ENCODE measurements around the gene MAEL.
A peak's percentile ranks its signal among the peaks of the same experiment; 100 is the strongest.

The MAEL gene

DNA sequence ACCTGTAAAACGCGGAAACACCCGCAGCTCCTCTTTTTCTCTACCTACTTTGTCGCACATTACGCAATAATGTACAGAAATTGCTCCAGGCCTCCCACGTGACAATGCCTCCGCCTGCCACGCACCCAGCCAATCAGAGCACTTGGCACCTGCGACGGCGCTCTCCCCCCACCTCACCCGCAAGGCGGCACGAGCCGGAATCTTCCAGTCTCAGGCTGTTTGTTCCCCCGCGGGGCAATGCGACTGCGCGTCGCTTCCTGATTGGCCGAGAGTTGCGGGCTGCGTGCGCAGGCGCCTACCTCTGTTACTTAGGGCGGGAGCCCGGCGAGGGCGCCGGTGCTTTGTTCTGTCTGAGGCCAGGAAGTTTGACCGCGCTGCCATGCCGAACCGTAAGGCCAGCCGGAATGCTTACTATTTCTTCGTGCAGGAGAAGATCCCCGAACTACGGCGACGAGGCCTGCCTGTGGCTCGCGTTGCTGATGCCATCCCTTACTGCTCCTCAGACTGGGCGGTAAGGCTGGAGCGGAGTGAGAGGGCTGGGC lies at the start of gene MAEL:
Gene MAEL, plus strand, starts transcription at position 307 of the 542 bp plus-strand sequence. Its CDS starts 73 bp downstream, at position 380.
- no peak for DNase-seq

DNA sequence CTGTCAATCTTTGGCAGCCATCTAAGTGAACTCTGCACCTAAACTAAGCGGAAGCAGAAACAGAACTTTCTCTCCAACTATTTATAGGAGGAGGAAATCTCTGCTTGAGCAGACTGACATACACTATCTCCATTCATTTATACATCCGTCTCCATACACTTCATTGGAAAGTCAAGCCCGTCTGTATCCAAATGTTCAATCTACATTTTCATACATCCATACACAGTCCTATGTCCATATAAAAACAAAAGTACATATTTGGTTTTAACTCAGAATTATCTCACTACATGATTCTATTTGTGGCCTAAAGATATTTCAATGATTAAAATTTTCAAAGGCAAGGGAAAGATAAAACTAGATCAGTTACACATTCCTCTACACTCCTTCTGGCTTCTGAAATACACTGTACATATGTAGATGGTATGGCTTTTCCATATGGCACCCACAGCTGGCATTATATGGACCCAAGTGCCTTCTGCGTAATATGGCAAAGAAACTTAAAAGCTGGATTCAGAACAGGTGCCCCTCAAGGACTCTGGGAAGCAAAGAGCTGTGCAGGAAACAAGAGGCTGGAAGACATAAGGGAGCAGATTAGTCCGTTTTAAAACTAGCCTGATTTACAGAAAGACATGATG lies 49.2 kb upstream of the MAEL start:
- DNase-seq = no peak

DNA sequence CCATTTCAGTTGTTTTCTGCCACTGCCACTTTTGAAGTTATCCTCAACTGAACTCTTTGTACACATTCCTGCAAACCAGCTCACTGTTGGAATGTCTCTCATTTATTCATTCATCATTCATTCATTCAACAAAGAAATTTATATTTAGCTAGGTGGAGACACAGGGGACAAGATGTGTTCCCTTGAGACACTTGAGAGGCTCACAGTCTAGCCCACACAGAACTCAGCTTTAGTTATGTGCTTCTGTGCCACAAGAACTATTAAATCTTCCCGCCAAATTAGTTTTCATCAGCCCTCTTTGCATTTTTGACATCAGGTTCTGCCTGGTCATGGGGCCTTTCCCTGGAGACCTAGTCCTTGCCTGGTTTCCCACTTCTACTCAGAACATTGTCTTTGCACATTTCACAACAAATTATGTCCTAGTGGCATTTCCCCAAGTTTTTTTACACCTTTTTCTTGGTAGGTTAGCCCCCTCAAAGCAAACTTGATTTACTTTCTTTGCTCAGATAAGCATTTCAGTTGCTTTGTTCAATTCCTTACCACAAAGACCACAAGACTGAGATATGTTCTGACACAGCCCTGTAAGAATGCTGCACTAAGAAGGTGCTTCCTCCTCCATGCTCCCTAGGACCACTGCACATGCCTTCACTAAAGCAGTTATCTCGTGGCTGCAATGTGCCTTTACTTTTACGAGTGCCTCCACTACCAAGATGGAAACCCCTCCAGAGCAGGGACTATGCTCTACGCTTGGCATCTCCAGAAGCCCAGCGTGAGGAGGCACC lies 44.7 kb upstream of the MAEL start:
- DNase-seq = peak; percentile 79

DNA sequence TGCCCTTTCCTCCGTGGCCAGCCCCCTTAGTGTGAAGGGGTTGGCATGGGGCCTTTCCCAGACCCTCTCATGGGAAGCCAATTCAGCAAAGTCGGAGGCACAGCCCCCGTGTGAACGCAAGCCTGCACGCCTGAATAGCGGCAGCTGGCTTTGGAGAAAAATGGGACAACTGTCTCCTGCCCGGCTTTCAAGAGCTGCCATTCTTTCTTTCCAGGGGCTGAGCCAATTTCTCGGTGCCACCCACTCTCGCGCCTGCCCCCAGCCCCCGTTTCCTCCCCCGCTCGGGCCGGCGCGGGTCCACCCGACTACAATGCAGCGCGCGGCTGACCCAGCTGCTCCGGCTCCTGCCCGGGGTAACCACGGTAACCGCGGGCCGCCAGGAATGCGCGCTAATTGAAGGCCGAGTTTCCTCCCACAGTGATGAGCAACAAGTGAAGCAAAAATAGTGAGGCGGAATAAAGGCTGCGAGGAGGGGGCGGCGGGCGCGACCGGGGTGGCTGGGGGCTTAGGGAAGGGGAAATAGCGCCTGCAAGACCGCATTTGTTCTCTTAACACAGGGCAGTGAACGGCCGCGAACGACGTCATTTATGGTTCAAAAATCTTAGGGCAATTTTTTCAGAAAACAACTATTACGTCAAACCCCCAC lies 41.6 kb upstream of the MAEL start:
- DNase-seq = peak; percentile 94

DNA sequence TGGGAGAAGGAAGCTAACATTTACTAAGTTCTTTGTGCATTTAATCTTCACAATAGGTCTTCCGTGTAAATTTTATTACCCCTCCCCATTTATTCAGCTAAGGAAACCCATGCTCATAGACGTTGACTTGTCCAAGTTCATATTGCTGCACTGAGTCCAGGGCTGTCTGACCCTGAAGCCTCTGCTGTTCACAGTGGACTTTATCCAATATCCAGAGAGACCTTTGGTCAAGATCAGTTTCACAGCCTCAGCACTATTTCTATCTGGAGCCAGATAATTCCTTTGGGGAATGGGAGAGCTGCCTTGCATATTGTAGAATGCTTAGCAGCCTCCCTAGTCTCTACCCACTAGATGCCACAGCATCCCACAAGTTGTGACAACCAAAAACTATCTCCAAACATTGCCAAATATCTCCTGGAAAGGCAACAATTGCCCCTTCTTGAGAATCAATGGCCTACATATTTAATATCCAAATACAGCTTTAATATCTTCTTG lies 40.2 kb upstream of the MAEL start:
- peak; percentile 12 for DNase-seq

DNA sequence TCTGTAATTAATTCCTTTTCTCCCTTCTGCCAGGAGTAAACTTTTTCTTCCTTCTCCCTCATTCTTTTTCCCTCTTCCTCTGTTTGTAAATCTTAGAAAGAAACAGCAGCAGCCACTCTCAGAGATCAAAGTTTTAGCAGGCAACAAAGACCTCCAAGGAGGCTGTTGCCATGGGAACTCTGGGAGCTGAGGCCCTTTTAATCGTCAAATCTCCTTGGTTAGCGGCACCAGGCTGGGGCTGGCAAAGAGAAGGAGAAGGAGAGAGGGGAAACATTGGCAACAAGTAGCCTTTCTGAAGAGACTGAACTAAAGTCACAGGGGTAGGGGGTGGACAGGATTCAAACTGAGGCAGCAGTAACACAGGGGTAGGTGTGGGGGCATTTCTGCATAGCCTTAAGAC lies 38.9 kb upstream of the MAEL start:
- DNase-seq = no peak

DNA sequence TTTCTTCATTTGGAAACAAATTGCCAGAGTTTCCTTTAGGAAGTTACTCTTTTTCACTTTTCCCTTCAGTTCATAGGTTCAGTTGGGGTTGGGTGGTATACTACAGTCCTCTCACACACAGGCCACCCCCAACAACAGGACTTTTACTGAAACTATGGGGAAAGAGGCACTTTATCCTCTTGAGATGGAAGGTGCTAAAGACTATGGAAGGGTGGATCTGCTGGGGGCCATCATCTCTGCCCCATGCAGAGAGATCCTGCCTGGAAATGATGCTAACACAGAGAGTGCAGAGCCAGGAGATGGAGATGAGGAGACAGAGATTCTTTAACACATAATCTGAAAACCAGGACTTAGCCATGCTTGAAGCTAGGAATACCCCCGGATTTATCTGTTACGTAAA lies 38.0 kb upstream of the MAEL start:
- no peak for DNase-seq

DNA sequence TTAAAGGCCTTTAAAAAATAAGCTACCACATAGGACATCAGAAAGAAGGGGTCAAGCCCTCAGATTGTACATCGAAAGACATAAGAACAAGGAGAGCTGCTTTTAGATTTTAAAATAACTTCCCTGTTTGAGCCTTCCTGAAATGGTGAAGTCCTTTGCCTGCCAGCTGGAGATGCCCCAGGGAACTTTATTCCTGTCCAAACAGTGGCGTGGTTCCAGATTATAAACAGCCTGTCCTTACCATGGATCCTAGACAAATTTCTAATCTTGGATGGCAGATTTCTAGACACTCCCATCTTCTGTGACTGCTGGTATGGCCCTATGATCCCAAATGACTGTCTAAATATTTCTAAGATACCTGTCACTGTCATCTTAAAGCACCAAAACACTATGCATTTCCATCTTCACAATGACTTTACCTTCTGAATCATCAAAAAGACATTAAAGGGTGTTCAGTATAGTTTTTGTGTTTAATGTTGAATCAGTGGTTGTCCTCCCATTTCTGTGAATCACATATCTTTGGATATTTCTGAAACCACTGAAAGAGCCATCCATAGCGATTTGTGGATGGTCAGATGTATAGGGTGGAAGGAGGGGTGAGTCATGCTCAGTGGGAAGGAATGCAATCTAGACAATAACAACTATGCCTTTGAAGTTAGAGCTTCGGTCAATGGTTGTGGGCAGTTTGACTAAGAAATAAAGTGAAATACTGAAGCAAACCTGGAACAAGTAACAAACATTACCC lies 36.9 kb upstream of the MAEL start:
- DNase-seq = peak; percentile 69

DNA sequence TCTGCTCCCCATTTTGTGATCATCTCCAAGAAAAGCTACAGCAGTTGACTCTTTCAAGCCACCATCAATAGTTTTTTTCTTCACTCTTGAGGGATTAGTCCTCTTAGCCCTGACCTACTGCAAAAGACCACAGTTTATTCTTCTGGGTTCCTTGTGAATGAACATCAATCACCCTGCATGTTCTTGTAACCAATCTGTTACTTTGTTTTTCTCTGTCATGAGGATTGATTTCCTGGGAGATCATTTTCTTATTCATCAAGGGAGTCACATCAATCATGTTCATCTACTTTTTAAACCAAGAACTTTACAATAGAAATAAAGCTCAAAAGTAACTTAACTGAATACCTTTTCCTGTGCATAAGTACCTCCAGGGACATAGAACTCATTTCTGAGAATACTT lies 35.6 kb upstream of the MAEL start:
- no peak for DNase-seq

DNA sequence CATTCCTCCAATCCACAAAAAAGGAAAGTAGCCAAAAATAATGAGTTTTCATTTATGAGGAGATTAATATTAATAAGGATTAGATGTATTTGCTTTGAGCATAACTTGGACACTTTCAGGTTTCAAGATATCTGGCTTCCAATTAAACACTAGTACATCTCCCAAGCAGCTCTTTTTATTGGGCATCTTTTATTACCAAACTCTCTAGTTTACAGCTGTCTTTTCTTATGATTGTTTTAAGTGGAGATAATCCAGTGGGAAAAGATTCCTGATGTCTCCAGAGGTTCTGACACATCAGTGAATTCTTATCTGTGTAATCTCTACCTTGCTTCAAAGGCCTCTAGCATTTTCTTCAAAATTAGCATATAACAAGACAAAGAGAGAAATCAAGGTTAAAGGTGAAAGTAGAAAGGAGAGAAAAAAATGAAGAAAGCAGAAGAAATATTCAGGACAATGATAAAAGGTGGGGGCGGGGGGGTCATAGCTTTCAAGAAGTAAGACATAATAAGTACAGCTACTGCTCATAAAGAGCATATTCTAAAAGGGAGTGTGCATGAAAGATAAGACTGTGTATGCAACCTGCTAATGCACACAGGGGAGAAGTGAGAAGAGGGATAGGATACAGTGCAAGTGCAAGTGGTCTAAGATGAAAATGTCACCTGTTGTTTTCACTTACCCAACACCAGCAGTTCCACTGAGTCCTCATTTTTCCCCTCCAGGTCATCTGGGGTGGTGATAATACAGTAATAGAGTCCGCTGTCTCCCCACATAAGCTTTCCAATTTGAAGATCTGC lies 32.8 kb upstream of the MAEL start:
- DNase-seq = no peak

DNA sequence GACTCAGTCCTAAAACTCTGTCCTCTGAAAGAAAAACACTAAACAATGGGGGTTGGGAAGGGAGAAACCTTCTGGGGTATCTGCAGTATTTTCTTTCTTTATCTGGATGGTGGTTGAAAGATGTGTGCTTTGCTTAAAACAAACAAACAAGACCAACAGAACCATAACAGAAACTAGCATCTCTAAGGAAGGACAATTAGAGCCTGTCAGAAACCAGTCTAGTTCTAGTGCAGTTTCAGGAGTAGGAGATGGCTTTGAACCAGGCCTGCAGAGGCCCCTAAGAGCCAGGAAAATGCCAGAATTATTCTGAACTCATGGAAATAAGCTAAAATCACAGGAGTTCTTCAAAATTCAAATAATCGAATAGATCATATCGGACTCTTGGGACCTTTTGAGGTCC lies 32.2 kb upstream of the MAEL start:
- DNase-seq = no peak

DNA sequence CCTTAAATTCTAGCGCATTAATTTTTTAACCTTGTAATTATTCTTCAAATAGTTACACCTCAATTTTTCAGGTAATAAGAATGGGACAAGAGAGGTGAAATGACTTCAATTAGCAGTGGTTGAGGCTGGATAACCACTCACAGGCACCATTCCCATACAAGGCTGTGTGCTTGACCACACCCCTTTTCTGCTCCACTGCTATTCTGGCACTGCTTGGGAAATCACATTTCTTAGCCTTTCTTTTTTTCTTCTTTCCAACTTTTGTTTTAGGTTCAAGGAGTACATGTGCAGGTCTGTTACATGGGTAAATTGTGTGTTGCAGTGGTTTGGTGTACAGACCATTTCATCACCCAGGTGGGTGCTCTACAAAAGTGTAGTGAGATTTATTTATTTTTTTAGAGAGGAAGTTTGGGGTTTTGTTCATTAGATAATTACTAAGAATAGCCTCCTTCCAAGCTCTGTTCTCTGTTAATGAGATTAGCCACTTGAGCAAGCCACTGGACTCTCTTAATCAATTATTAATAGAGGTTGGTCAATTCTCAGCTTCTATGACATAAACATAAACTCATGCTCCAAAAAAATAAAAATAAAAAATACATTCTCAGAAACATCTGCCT lies 28.1 kb upstream of the MAEL start:
- DNase-seq = no peak

DNA sequence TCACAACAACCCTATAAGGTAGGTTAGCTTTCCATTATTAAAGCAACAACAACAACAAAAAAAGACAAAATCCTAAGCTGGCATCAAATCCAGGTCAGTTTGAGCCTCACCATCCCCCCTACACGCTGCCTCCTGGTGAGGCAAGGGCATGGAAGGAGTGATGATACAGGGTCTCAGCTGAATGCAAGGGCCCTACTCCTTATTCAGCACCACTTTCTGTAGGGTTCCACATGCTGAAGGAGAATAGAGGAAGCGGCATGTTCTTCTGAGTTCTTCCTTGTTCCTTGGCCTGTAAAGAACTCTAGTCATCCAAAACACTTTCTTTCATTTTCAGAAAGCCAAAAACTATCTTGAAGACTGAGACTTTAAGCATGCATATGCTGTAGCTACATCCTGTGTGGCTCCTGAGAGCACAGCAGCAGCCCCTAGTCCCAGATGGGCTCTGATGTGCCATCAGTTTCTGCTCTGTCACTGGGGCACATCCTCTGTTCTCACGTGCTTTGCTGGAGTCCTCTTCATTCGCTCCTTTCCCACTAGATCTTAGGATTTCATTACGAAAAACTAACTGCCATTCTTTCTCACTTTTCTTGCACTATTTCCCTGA lies 19.9 kb upstream of the MAEL start:
- no peak for DNase-seq

DNA sequence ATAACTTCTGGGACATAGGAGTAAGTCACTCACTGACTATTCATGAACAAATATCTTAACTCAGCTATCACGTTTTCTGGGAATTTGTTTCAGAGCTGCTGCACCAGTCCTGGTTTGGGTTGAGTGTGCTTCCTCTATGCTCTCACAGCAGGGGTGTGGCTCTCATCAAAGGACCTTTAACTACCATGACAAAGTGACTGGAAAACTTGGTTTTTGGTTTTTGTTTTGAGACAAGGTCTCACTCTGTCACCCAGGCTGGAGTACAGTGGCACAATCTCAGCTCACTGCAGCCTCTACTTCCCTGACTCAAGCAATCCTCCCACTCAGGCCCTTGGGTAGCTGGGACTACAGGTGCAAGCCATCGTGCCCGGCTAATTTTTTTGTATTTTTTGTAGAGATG lies 17.8 kb upstream of the MAEL start:
- DNase-seq = no peak

DNA sequence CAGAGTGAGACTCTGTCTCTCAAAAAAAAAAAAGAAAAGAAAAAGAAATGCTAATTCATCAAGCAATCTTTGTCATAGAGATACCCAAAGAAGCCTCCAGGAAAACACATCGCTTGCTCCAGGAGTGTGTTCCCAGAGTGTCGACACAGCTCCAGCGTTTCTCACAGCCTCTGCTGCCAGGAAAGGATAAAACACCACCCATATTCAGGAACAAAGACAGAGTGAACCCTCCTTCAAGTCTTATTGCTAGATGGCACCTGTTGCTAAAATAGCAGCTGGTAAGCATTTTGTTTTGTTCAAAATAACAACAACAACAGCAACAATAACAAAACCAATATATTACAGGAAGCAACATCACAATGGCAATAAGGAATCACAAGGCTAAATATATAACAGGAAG lies 16.9 kb upstream of the MAEL start:
- no peak for DNase-seq

DNA sequence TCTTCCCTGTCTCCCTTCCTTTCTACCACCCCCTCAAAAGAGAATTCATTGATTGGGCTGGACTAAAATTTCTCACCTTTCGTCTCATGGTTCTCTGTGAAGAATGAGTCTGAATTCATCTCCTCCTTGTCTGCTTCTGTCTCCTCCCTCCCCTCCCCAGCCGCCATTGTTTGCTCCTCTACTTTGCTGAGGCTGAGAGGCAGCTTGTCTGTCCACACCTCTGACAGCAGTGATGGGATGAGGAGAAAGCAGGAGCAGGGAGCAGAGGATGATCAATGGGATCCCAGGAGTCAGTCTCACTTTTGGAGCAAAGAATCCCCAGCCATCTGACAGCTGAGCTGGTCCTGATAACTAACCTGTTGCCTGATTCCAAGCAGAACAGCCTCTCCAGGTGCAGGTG lies 16.3 kb upstream of the MAEL start:
- no peak for DNase-seq

DNA sequence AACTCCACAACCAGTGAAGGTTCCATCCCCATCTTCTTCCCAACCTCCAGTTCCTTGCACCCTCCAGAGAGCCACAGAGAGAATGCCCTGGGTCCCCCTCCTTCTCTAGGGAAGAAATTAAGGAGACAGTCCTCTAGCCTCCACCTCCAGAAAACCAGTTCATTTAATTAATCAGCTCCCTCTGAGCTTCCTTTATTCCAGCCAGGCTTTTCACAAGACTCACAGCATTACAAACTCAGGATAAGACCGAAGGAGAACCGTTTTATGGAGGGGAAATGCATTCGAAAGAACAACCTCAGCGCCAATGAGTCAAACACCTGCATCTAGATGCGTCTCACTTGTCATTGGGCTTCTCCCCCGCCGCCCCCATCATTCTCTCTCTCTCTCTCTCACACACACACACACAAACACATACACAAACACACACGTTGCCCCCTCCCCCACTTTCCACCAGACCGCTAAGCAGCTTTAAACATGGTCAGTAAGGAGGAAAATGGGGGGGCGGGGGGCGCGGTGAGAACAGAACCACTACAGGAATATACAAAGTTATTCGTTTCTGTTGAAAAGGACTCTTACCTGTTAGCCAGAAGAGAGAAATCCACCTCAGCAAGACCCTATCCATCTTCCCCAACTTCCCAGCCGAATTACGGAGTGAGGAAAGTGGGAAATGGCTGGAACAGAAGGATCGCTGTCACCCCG lies 14.3 kb upstream of the MAEL start:
- no peak for DNase-seq

DNA sequence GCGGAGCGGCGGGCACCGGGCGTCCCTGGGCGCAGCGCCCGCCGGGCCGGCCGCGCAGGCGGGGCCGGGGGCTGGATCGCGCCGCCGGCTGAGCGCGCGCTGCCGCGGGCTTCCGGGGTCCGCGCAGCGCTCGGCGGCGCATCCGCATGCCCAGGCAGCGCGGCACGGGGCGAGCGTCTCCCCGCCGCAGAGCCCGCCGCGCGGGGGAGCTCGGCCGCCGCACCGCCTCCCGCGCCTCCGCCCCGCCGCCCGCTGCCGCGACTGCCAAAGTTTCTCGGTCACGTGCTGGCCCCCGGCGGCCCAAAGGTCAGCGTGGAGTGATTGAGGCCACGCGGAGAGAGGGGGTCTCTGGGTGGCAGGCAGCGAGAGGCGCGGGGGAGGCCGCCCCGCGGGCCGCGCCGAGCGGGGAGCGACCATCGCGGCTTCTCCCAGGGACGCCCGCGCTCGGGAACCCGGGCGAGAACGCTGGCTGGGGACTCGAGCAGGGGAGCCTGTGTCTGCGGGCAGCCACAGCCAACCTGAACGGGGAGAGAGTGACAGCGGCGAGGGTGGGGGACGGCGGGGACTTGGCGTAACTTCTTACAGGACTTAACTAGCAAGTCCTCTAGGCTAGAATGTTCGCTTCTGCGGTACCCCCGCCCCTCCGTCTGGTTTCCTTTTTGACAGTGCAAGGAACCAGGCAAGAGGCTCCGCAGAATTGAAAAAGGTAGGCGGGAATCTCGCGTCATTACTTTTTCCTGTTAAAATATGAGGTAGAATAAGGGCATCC lies 13.5 kb upstream of the MAEL start, which contains the start of gene ILDR2:
Gene ILDR2, minus strand, starts transcription at position 180 of the 769 bp plus-strand sequence. CDS start 272 bp downstream, outside the sequence.
- DNase-seq = peak; percentile 81

DNA sequence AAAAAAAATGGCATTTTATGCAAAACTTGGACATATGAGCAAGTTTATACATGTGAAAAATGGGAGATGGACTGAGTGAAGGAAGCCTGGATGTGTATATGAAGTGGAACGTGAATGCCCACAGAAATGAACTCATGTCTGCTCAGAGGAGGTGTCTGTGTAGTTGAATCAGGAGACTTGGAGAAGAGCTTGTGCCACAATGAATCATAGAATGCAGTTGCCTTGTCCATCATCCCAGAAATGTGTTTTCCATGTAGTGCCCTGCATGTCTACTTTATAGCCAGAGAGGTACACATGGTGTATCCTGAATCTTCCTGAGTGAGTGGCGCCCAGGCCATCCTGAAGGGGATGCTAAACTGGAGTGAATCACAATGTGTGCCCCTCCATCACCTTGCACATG lies 11.1 kb upstream of the MAEL start:
- no peak for DNase-seq

DNA sequence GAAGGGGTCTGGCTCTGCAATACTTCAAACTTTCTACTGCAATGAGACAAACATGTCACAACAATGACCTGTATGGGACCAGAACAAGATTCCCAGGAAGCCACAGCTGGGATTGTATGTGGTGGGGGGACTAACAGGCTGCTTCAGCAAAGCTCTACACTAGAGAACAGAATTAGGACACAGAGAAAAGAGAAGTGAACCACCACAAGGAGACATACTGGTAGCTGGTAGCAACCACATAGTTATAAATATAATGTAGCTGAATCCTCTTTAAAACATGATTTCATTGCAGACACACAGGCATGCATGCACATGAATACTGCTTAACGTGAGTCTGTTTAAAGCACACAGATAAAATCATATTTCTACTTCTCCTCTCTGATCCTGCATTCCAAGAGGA lies 10.3 kb upstream of the MAEL start:
- DNase-seq = no peak
